HepG2 (cell line): ENCODE results near the gene AKAP3. TPM values are rescaled to one million over a fixed set of nuclear protein-coding genes. Genes with fewer than 3 reads are reported as not detected.
A peak's percentile ranks its signal among the peaks of the same experiment; 100 is the strongest.

Experiments
- BORCS8-MEF2B ChIP-seq: sonication (generic); formaldehyde crosslinking; IDR thresholded peaks from 2 replicates; pipeline ENCODE4 v1.8.0; 2022; ENCODE audit warnings: mild to moderate bottlenecking, missing genetic modification reagents
- IRF2 ChIP-seq: IDR thresholded peaks from 2 replicates; pipeline ENCODE4 v1.6.1; 2018; ENCODE audit warnings: missing genetic modification reagents, missing compliant biosample characterization
- TBX2 ChIP-seq: sonication (generic); formaldehyde crosslinking; IDR thresholded peaks from 2 replicates; pipeline ENCODE4 v1.5.0; 2020; ENCODE audit warnings: missing genetic modification reagents, mild to moderate bottlenecking, borderline replicate concordance
- ZBTB42 ChIP-seq: sonication (generic); formaldehyde crosslinking; IDR thresholded peaks from 2 replicates; pipeline ENCODE4 v1.5.0; 2020; ENCODE audit warnings: mild to moderate bottlenecking, missing genetic modification reagents
- ZNF331 ChIP-seq: sonication (generic); formaldehyde crosslinking; IDR thresholded peaks from 2 replicates; pipeline ENCODE4 v1.4.0; 2020; ENCODE audit warnings: missing genetic modification reagents
- ZNF350 ChIP-seq: sonication (generic); formaldehyde crosslinking; IDR thresholded peaks from 2 replicates; pipeline ENCODE4 v1.4.0; 2020; ENCODE audit warnings: mild to moderate bottlenecking, low read depth, missing genetic modification reagents, borderline replicate concordance
- ZNF572 ChIP-seq: sonication (generic); formaldehyde crosslinking; IDR thresholded peaks from 2 replicates; pipeline ENCODE4 v1.5.1; 2020; ENCODE audit warnings: mild to moderate bottlenecking, missing genetic modification reagents
- ZNF615 ChIP-seq: sonication (generic); formaldehyde crosslinking; IDR thresholded peaks from 2 replicates; pipeline ENCODE4 v1.5.0; 2020; ENCODE audit warnings: mild to moderate bottlenecking, missing genetic modification reagents, borderline replicate concordance
- ZSCAN29 ChIP-seq: sonication (generic); formaldehyde crosslinking; conservative IDR thresholded peaks from 2 replicates; pipeline ENCODE4 v1.4.0; 2020; ENCODE audit warnings: mild to moderate bottlenecking, missing genetic modification reagents
- polyA plus RNA-seq, 8 experiments: library from polyadenylated mRNA; depleted of rRNA in 3 of 8; stranded (reverse) in 7 of 8; unstranded in 1 of 8; fragments of >200 nt; fragmentation: Illumina TruSeq in 4 of 8; extraction: Trizol in 4 of 8; gene quantifications; 2 replicates each; pipeline versions ENCODE4 v1.2.1 to v1.2.3, GENCODE V29; 2011 to 2016; ENCODE audit warnings: low read depth in 4 of 8, missing spikeins in 1 of 8, mixed read lengths in 1 of 8; ENCODE audit not compliant: insufficient read depth in 1 of 8
- total RNA-seq, 5 experiments: library from RNA; depleted of rRNA; stranded (reverse); fragments of >200 nt; fragmentation: Illumina TruSeq; extraction: Trizol; gene quantifications; 2 replicates each; pipeline ENCODE4 v1.2.3, GENCODE V29; 2016; ENCODE audit warnings: low read depth in 1 of 5
- TF ChIP-seq, protein P1 (sequence below): sonication (generic); formaldehyde crosslinking; IDR thresholded peaks from 2 replicates; pipeline ENCODE4 v1.8.0; 2022; ENCODE audit warnings: mild to moderate bottlenecking, missing genetic modification reagents
- TF ChIP-seq, protein P2 (sequence below): sonication (generic); formaldehyde crosslinking; IDR thresholded peaks from 2 replicates; pipeline ENCODE4 v1.5.1; 2020; ENCODE audit warnings: mild to moderate bottlenecking, missing genetic modification reagents, moderate library complexity
- TF ChIP-seq, protein P3 (sequence below): sonication (generic); formaldehyde crosslinking; IDR thresholded peaks from 2 replicates; pipeline ENCODE4; 2020; ENCODE audit warnings: missing genetic modification reagents, mild to moderate bottlenecking, borderline replicate concordance
- TF ChIP-seq, protein P4 (sequence below): sonication (generic); formaldehyde crosslinking; IDR thresholded peaks from 2 replicates; pipeline ENCODE4 v1.4.0; 2020; ENCODE audit warnings: missing genetic modification reagents
- TF ChIP-seq, protein P5 (sequence below): sonication (generic); formaldehyde crosslinking; IDR thresholded peaks from 2 replicates; pipeline ENCODE4 v1.4.0; 2020; ENCODE audit warnings: missing genetic modification reagents, mild to moderate bottlenecking, borderline replicate concordance

AKAP3 gene
- total and polyA plus RNA-seq, 2 of the 13 experiments (the other 11 are each of a cell fraction or from before 2014, with no cell fraction given), result 0.22 to 0.49 TPM

DNA sequence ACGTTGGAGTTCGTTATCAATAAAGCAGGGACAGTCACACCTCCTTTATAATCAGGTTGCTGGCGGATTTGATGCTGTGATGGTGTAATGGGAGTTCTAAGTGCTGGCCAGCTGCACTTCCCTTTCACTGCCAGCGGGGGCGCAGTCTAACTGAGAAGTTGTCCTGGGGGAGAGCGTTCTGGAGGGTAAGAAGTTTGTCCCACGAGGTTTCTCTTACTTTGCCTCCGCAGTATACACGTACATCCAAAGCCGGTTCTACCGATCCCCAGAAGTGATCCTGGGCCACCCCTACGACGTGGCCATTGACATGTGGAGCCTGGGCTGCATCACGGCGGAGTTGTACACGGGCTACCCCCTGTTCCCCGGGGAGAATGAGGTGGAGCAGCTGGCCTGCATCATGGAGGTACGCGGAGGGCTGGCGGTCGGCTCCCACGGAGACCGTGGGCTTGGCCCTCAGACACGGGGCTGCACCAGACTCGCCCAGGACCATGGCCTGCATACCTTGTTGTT lies 44.1 kb downstream of the AKAP3 start (continued):
- TF ChIP-seq, protein P1, sequence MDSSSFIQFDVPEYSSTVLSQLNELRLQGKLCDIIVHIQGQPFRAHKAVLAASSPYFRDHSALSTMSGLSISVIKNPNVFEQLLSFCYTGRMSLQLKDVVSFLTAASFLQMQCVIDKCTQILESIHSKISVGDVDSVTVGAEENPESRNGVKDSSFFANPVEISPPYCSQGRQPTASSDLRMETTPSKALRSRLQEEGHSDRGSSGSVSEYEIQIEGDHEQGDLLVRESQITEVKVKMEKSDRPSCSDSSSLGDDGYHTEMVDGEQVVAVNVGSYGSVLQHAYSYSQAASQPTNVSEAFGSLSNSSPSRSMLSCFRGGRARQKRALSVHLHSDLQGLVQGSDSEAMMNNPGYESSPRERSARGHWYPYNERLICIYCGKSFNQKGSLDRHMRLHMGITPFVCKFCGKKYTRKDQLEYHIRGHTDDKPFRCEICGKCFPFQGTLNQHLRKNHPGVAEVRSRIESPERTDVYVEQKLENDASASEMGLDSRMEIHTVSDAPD, result no peak
- TF ChIP-seq ZNF615 (CRISPR knock-in tag) (no peak), ZNF572 (CRISPR knock-in tag) (0 out of 2 replicates have a peak, but pooled peaks have one; percentile 67), ZSCAN29 (CRISPR knock-in tag) (peak; percentile 51; the same call in 1 of the 2 replicates), ZBTB42 (0 out of 2 replicates have a peak, but pooled peaks have one; percentile 54), ZNF350 (CRISPR knock-in tag) (peak; percentile 51; the same call in 1 of the 2 replicates), IRF2 (CRISPR knock-in tag) (peak; percentile 57; the same call in 1 of the 2 replicates), ZNF331 (CRISPR knock-in tag) (0 out of 2 replicates have a peak, but pooled peaks have one; percentile 12), TBX2 (CRISPR knock-in tag) (peak; percentile 17; the same call in 1 of the 2 replicates), BORCS8-MEF2B (0 out of 2 replicates have a peak, but pooled peaks have one; percentile 51)
- TF ChIP-seq, protein P2, sequence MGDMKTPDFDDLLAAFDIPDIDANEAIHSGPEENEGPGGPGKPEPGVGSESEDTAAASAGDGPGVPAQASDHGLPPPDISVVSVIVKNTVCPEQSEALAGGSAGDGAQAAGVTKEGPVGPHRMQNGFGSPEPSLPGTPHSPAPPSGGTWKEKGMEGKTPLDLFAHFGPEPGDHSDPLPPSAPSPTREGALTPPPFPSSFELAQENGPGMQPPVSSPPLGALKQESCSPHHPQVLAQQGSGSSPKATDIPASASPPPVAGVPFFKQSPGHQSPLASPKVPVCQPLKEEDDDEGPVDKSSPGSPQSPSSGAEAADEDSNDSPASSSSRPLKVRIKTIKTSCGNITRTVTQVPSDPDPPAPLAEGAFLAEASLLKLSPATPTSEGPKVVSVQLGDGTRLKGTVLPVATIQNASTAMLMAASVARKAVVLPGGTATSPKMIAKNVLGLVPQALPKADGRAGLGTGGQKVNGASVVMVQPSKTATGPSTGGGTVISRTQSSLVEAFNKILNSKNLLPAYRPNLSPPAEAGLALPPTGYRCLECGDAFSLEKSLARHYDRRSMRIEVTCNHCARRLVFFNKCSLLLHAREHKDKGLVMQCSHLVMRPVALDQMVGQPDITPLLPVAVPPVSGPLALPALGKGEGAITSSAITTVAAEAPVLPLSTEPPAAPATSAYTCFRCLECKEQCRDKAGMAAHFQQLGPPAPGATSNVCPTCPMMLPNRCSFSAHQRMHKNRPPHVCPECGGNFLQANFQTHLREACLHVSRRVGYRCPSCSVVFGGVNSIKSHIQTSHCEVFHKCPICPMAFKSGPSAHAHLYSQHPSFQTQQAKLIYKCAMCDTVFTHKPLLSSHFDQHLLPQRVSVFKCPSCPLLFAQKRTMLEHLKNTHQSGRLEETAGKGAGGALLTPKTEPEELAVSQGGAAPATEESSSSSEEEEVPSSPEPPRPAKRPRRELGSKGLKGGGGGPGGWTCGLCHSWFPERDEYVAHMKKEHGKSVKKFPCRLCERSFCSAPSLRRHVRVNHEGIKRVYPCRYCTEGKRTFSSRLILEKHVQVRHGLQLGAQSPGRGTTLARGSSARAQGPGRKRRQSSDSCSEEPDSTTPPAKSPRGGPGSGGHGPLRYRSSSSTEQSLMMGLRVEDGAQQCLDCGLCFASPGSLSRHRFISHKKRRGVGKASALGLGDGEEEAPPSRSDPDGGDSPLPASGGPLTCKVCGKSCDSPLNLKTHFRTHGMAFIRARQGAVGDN (CRISPR knock-in tag), result peak; percentile 83
- TF ChIP-seq, protein P3, sequence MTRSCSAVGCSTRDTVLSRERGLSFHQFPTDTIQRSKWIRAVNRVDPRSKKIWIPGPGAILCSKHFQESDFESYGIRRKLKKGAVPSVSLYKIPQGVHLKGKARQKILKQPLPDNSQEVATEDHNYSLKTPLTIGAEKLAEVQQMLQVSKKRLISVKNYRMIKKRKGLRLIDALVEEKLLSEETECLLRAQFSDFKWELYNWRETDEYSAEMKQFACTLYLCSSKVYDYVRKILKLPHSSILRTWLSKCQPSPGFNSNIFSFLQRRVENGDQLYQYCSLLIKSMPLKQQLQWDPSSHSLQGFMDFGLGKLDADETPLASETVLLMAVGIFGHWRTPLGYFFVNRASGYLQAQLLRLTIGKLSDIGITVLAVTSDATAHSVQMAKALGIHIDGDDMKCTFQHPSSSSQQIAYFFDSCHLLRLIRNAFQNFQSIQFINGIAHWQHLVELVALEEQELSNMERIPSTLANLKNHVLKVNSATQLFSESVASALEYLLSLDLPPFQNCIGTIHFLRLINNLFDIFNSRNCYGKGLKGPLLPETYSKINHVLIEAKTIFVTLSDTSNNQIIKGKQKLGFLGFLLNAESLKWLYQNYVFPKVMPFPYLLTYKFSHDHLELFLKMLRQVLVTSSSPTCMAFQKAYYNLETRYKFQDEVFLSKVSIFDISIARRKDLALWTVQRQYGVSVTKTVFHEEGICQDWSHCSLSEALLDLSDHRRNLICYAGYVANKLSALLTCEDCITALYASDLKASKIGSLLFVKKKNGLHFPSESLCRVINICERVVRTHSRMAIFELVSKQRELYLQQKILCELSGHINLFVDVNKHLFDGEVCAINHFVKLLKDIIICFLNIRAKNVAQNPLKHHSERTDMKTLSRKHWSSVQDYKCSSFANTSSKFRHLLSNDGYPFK (CRISPR knock-in tag), result peak; percentile 47; the same call in 1 of the 2 replicates
- TF ChIP-seq, protein P4, sequence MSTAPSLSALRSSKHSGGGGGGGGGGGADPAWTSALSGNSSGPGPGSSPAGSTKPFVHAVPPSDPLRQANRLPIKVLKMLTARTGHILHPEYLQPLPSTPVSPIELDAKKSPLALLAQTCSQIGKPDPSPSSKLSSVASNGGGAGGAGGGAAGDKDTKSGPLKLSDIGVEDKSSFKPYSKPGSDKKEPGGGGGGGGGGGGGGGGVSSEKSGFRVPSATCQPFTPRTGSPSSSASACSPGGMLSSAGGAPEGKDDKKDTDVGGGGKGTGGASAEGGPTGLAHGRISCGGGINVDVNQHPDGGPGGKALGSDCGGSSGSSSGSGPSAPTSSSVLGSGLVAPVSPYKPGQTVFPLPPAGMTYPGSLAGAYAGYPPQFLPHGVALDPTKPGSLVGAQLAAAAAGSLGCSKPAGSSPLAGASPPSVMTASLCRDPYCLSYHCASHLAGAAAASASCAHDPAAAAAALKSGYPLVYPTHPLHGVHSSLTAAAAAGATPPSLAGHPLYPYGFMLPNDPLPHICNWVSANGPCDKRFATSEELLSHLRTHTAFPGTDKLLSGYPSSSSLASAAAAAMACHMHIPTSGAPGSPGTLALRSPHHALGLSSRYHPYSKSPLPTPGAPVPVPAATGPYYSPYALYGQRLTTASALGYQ (CRISPR knock-in tag), result no peak
- TF ChIP-seq, protein P5, sequence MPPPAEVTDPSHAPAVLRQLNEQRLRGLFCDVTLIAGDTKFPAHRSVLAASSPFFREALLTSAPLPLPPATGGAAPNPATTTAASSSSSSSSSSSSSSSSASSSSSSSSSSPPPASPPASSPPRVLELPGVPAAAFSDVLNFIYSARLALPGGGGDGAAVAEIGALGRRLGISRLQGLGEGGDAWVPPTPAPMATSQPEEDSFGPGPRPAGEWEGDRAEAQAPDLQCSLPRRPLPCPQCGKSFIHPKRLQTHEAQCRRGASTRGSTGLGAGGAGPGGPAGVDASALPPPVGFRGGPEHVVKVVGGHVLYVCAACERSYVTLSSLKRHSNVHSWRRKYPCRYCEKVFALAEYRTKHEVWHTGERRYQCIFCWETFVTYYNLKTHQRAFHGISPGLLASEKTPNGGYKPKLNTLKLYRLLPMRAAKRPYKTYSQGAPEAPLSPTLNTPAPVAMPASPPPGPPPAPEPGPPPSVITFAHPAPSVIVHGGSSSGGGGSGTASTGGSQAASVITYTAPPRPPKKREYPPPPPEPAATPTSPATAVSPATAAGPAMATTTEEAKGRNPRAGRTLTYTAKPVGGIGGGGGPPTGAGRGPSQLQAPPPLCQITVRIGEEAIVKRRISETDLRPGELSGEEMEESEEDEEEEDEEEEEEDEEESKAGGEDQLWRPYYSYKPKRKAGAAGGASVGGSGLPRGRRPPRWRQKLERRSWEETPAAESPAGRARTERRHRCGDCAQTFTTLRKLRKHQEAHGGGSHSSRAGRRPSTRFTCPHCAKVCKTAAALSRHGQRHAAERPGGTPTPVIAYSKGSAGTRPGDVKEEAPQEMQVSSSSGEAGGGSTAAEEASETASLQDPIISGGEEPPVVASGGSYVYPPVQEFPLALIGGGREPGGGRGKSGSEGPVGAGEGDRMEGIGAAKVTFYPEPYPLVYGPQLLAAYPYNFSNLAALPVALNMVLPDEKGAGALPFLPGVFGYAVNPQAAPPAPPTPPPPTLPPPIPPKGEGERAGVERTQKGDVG, result no peak
